ENCODE data around the gene MMP24. TPM values are rescaled to one million over a fixed set of nuclear protein-coding genes. Genes with fewer than 3 reads are reported as not detected.
A peak's percentile ranks its signal among the peaks of the same experiment; 100 is the strongest.

MMP24 gene
- total RNA-seq, 1 donor from 2014 or later = 1.9 TPM

DNA sequence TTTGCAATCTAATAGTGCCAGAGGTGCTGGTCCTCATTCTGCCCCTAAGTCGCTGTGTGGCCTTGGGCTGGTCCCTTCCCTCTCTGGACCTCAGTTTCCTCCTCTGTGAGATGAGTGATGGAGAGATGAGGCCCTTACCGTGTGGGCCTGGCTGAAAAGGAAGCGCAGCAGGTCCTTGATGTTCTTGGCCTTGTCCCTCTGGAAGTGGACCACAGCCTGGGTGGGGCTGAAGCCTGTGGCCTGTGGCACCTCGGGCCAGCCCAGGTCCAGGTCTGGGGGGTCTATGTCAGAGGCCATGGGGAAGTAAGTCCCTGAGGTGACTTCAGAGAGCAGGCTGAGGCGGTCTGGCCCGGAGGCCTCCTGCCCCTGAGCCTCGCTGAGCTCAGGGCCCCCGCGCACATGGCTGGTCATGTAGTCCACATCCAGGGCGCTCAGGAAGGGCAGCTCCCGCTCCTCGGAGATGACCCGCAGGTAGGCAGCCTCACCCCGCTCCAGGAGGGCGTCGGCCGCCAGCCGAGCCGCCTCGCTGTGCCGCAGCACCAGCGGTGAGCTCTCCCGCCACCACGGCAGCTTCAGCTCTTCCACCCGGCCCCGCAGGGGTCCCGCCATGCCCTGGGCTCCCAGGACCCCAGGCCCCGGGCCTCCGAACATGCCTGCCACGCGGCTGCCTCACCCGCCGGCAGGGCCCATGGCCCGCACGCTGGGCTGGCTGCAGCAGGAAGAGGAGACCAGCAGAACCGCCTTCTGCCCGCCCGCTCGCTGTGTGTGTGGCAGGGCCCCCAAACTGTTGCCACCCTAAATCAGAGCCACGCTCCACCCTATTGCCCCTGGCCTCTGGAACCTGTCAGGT lies 65.4 kb downstream of the MMP24 start, which contains the start of gene FAM83C:
TSS of gene FAM83C (minus strand) at position 772 of the 850 bp plus-strand sequence. CDS start at position 651, 121 bp downstream.
- no peak within 1 kb of the TSS for H3K4me3 Mint-ChIP-seq
- H3K9me3 ChIP-seq (ENCODE audit: low read depth) = no peaks in the 10 kb centered on the region
- H3K27me3 Mint-ChIP-seq (ENCODE audit: insufficient read depth, low read depth) = peaks cover 12% of the 10 kb centered on the region
- no peaks in the 10 kb centered on the region for H3K36me3 Mint-ChIP-seq
- no peak for DNase-seq (ENCODE audit: low spot score)
- TF ChIP-seq EZH2 (IDR thresholded peaks at IDR 0.05) = no peak
- TF ChIP-seq EZH2phosphoT487 (IDR thresholded peaks at IDR 0.05) = no peak
- H3K9ac ChIP-seq = no peak within 1 kb of the TSS
- H3K4me1 ChIP-seq = no peaks in the 10 kb centered on the region
- H3F3A ChIP-seq (ENCODE audit: low read depth) = no peaks in the 10 kb centered on the region
- H3K4me2 ChIP-seq = no peak within 1 kb of the TSS
- peak within 1 kb of the TSS; percentile 68 for H3K27ac Mint-ChIP-seq
- H3K27me3 ChIP-seq = no peaks in the 10 kb centered on the region
- H3K27ac ChIP-seq = no peak within 1 kb of the TSS
- H3K79me2 ChIP-seq (ENCODE audit: low read depth) = no peaks in the 10 kb centered on the region
- H3K4me1 Mint-ChIP-seq = no peaks in the 10 kb centered on the region
- no peaks in the 10 kb centered on the region for H3K9me3 Mint-ChIP-seq
- no peak within 1 kb of the TSS for H2AFZ ChIP-seq (replicated peaks)
- H3K36me3 ChIP-seq = no peaks in the 10 kb centered on the region
- no peak within 1 kb of the TSS for H3K4me3 ChIP-seq
- no peaks in the 10 kb centered on the region for H4K20me1 ChIP-seq (ENCODE audit: low read depth)

GRCh38 chr20:35292504-35293285 lies 66.2 kb downstream of the MMP24 start:
- H2AFZ ChIP-seq (replicated peaks) = no peak overlapping the region
- H3K27ac ChIP-seq = no peak overlapping the region

DNA sequence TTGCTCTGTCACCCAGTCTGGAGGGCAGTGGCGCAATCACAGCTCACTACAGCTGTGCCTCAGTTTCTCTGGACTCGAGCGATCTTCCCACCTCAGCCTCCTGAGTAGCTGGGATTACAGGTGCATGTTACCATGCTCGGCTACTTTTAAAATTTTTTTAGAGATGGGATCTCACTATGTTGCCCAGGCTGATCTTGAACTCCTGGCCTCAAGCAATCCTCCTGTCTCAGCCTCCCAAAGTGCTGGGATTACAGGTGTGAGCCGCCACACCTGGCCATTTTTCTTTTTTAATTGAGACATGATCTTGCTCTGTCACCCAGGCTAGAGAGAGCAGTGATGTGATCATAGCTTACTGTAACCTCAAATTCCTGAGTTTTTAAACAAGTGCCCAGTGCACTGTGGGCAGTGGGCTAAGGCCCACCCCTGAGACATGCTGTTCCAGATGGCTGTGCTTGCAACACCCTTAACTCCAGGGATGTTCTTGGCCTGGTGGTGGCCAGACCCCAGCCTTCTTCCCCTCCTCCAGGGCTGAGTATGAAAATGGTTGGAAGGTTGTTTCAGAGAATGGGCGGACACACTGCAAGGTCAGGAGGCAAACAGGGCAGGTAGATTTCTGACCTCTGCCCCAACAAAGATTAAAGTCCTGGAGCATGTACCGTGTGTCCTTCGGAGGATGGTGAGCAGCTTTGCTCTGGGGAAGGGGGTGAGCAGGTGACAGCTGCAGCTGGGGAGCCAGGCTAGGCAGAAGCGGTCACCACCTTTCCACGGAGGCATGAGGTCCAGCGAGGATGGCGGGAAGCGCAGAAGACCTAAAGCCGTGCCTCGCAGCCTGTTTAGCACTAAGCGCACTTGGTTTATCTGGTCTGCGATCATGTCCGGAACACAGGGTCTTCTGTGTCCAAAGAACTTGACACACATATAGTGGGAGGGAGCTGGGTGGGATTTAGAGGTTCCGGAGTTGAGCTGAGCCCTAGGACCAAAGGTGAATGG lies 67.1 kb downstream of the MMP24 start:
- Histone ChIP-seq H3K4me3 (no peak overlapping the region), H3K9ac (no peak overlapping the region), H3K9me3 (ENCODE audit: low read depth) (no peaks in the 10 kb centered on the region), H4K20me1 (ENCODE audit: low read depth) (no peaks in the 10 kb centered on the region), H3K79me2 (ENCODE audit: low read depth) (no peaks in the 10 kb centered on the region), H3K4me1 (no peaks in the 10 kb centered on the region), H3K4me2 (no peak overlapping the region), H2AFZ (replicated peaks) (no peak overlapping the region), H3K36me3 (no peaks in the 10 kb centered on the region), H3K27ac (no peak overlapping the region), H3K27me3 (no peaks in the 10 kb centered on the region), H3F3A (ENCODE audit: low read depth) (no peaks in the 10 kb centered on the region)
- peak overlapping the region; percentile 63 for H3K27ac Mint-ChIP-seq
- DNase-seq (ENCODE audit: low spot score) = no peak
- H3K4me1 Mint-ChIP-seq = no peaks in the 10 kb centered on the region
- H3K27me3 Mint-ChIP-seq (ENCODE audit: insufficient read depth, low read depth) = peaks cover 12% of the 10 kb centered on the region
- TF ChIP-seq EZH2 (IDR thresholded peaks at IDR 0.05) (no peak), EZH2phosphoT487 (IDR thresholded peaks at IDR 0.05) (no peak)
- H3K36me3 Mint-ChIP-seq = no peaks in the 10 kb centered on the region
- no peaks in the 10 kb centered on the region for H3K9me3 Mint-ChIP-seq
- H3K4me3 Mint-ChIP-seq = peak overlapping the region; percentile 24

More at GRCh38 chr20:35292504-35293285, 66.2 kb downstream of the MMP24 start:
- Histone ChIP-seq H3K4me1 (no peaks in the 10 kb centered on the region), H3K27me3 (no peaks in the 10 kb centered on the region), H4K20me1 (ENCODE audit: low read depth) (no peaks in the 10 kb centered on the region), H3K36me3 (no peaks in the 10 kb centered on the region), H3F3A (ENCODE audit: low read depth) (no peaks in the 10 kb centered on the region), H3K4me3 (no peak overlapping the region), H3K9me3 (ENCODE audit: low read depth) (no peaks in the 10 kb centered on the region), H3K9ac (no peak overlapping the region), H3K79me2 (ENCODE audit: low read depth) (no peaks in the 10 kb centered on the region), H3K4me2 (no peak overlapping the region)
- TF ChIP-seq EZH2 (IDR thresholded peaks at IDR 0.05) = no peak
- no peak for TF ChIP-seq CTCF (IDR thresholded peaks at IDR 0.05)
- no peak for TF ChIP-seq EZH2phosphoT487 (IDR thresholded peaks at IDR 0.05)
- Mint-ChIP-seq H3K27me3 (ENCODE audit: insufficient read depth, low read depth) (peaks cover 12% of the 10 kb centered on the region), H3K9me3 (no peaks in the 10 kb centered on the region), H3K4me1 (no peaks in the 10 kb centered on the region), H3K4me3 (no peak overlapping the region), H3K36me3 (no peaks in the 10 kb centered on the region), H3K27ac (peak overlapping the region; percentile 68)
- DNase-seq (ENCODE audit: low spot score) = no peak

Measured in neural progenitor cell (in vitro differentiated cells).